B cell (primary cell): Measurements from ENCODE around the gene CXCL6.

Experiments
- CTCF ChIP-seq: fragments of 200-600 bp; IDR thresholded peaks from one replicate; pipeline ENCODE4 v1.8.0; 2022; ENCODE audit warnings: antibody characterized with exemption, mild to moderate bottlenecking
- EZH2 ChIP-seq: IDR thresholded peaks from 2 replicates; pipeline ENCODE4 v1.6.1; 2012; ENCODE audit warnings: borderline replicate concordance, low read depth, mild to moderate bottlenecking, moderate library complexity, low read length; ENCODE audit not compliant: insufficient read depth, poor library complexity, severe bottlenecking

DNA sequence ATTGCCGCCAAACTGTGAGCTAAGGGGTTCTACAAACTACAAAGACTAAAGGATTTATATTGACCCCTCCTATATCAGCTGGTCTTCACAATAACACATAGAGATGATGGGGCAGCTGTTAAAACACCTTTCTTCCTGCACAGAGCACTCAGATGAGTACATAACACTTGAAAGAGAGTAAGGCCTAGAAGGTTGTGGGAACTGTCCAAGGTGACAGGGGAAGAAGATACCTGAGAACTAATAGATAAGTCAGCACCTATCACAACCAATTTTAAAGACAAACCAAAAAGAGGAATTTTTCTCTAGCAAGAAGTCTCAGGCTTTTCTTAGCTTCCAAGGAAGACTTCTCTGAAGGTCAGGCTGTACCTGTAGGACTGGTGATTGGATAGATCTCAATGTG lies 19.1 kb upstream of the CXCL6 start:
- TF ChIP-seq CTCF (no peak), EZH2 (no peak)
